OCI-LY1 (cell line): ENCODE data around the gene TRAPPC2L.

ENCODE experiments used
- H2AFZ ChIP-seq: fragments of 200-600 bp; sonication (generic), shearing (Covaris generic); 2 replicates; pipeline ENCODE4 v1.6.0; 2014; ENCODE audit warnings: antibody characterized with exemption, mild to moderate bottlenecking, low read length
- H3F3A ChIP-seq: fragments of 200-600 bp; sonication (generic), shearing (Covaris generic); 2 replicates; pipeline ENCODE4 v1.6.0; 2014; ENCODE audit warnings: mild to moderate bottlenecking, antibody characterized with exemption, low read length, moderate library complexity; ENCODE audit not compliant: insufficient read depth
- H3K27ac ChIP-seq: fragments of 200-600 bp; sonication (generic); 2 replicates; pipeline ENCODE4 v1.5.1; 2014; ENCODE audit warnings: low read length, mixed run types, mild to moderate bottlenecking, low read depth; ENCODE audit not compliant: poor library complexity, severe bottlenecking
- H3K27me3 ChIP-seq: fragments of 200-600 bp; sonication (generic); 2 replicates; pipeline ENCODE4 v1.6.0; 2014; ENCODE audit warnings: antibody characterized with exemption, mild to moderate bottlenecking, low read length, moderate library complexity; ENCODE audit not compliant: insufficient read depth
- H3K36me3 ChIP-seq: fragments of 200-600 bp; sonication (generic); 2 replicates; pipeline ENCODE4 v1.6.1; 2014; ENCODE audit warnings: mild to moderate bottlenecking, antibody characterized with exemption, low read length, moderate library complexity, mixed read lengths; ENCODE audit not compliant: insufficient read depth
- H3K4me1 ChIP-seq: fragments of 200-600 bp; sonication (generic); 2 replicates; pipeline ENCODE4 v1.5.1; 2014; ENCODE audit warnings: mild to moderate bottlenecking, low read length, moderate library complexity; ENCODE audit not compliant: insufficient read depth, severe bottlenecking
- H3K4me2 ChIP-seq: fragments of 200-600 bp; sonication (generic), shearing (Covaris generic); 2 replicates; pipeline ENCODE4 v1.6.1; 2014; ENCODE audit warnings: low read length
- H3K4me3 ChIP-seq: fragments of 200-600 bp; sonication (generic); 2 replicates; pipeline ENCODE4 v1.5.1; 2014; ENCODE audit warnings: low read length, low read depth, mild to moderate bottlenecking, mixed read lengths; ENCODE audit not compliant: poor library complexity, severe bottlenecking
- H3K79me2 ChIP-seq: fragments of 200-600 bp; shearing (Covaris generic); 2 replicates; pipeline ENCODE4 v1.6.1; 2016; ENCODE audit warnings: mixed run types, low read length, mixed read lengths; ENCODE audit not compliant: insufficient read depth
- H3K9ac ChIP-seq: fragments of 200-600 bp; sonication (generic), shearing (Covaris generic); 2 replicates; pipeline ENCODE4 v1.6.1; 2014; ENCODE audit warnings: mild to moderate bottlenecking, low read length, mixed read lengths
- H3K9me2 ChIP-seq: fragments of 200-600 bp; sonication (generic), shearing (Covaris generic); 2 replicates; pipeline ENCODE4 v1.6.1; 2014; ENCODE audit warnings: low read depth, mild to moderate bottlenecking, low read length, mixed read lengths
- H3K9me3 ChIP-seq: fragments of 200-600 bp; shearing (Covaris generic); 2 replicates; pipeline ENCODE4 v1.6.1; 2014; ENCODE audit warnings: low read length, mixed read lengths
- H4K20me1 ChIP-seq: fragments of 200-600 bp; sonication (generic), shearing (Covaris generic); 2 replicates; pipeline ENCODE4 v1.6.0; 2016; ENCODE audit warnings: mild to moderate bottlenecking, low read length; ENCODE audit not compliant: insufficient read depth
- EZH2 ChIP-seq: fragments of 200-600 bp; sonication (generic), shearing (Covaris generic); IDR thresholded peaks from 2 replicates; pipeline ENCODE4 v1.8.0; 2017; ENCODE audit warnings: borderline replicate concordance, mixed run types, mild to moderate bottlenecking, antibody characterized with exemption, low read length, moderate library complexity, mixed read lengths
- TF ChIP-seq, protein P1 (sequence below): fragments of 200-600 bp; sonication (generic), shearing (Covaris generic); IDR thresholded peaks from 2 replicates; pipeline ENCODE4 v1.5.1; 2017; ENCODE audit warnings: mild to moderate bottlenecking, antibody characterized with exemption, low read length, moderate library complexity, mixed read lengths

The TRAPPC2L gene

GRCh38 chr16:88810912-88811768, 45.8 kb upstream of the TRAPPC2L start:
- Histone ChIP-seq H3K4me1 (peaks cover 21% of the 10 kb centered on the region), H3K9me3 (0 out of 2 replicates have a peak, but pooled peaks cover 6% of the 10 kb centered on the region), H3K9me2 (no peaks in the 10 kb centered on the region), H3K27ac (peak overlapping the region; percentile 78), H2AFZ (no peak overlapping the region), H4K20me1 (no peaks in the 10 kb centered on the region), H3K9ac (peak overlapping the region; percentile 89), H3K27me3 (no peaks in the 10 kb centered on the region; the same call in 1 of the 2 replicates), H3F3A (peaks cover 4% of the 10 kb centered on the region; the same call in 1 of the 2 replicates), H3K36me3 (peaks cover 41% of the 10 kb centered on the region), H3K79me2 (no peaks in the 10 kb centered on the region), H3K4me2 (peak overlapping the region; percentile 91), H3K4me3 (peak overlapping the region; percentile 80)
- TF ChIP-seq EZH2 = no peak
- TF ChIP-seq, protein P1, sequence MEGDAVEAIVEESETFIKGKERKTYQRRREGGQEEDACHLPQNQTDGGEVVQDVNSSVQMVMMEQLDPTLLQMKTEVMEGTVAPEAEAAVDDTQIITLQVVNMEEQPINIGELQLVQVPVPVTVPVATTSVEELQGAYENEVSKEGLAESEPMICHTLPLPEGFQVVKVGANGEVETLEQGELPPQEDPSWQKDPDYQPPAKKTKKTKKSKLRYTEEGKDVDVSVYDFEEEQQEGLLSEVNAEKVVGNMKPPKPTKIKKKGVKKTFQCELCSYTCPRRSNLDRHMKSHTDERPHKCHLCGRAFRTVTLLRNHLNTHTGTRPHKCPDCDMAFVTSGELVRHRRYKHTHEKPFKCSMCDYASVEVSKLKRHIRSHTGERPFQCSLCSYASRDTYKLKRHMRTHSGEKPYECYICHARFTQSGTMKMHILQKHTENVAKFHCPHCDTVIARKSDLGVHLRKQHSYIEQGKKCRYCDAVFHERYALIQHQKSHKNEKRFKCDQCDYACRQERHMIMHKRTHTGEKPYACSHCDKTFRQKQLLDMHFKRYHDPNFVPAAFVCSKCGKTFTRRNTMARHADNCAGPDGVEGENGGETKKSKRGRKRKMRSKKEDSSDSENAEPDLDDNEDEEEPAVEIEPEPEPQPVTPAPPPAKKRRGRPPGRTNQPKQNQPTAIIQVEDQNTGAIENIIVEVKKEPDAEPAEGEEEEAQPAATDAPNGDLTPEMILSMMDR = no peak

GRCh38 chr16:88811769-88812512, 45.0 kb upstream of the TRAPPC2L start, which contains the start of gene APRT:
Gene APRT, minus strand, starts transcription at chr16:88811928. Its CDS starts 29 bp downstream, at chr16:88811899.
- H3K36me3 ChIP-seq = peaks cover 33% of the 10 kb centered on the region
- TF ChIP-seq EZH2 = no peak
- TF ChIP-seq, protein P1 = no peak
- no peaks in the 10 kb centered on the region for H3K9me2 ChIP-seq
- peaks cover 5% of the 10 kb centered on the region; the same call in 1 of the 2 replicates for H3K27me3 ChIP-seq
- peaks cover 4% of the 10 kb centered on the region; the same call in 1 of the 2 replicates for H3F3A ChIP-seq
- no peak within 1 kb of the TSS for H2AFZ ChIP-seq
- 0 out of 2 replicates have a peak, but pooled peaks cover 6% of the 10 kb centered on the region for H3K9me3 ChIP-seq
- no peaks in the 10 kb centered on the region for H3K79me2 ChIP-seq
- H3K4me1 ChIP-seq = peaks cover 21% of the 10 kb centered on the region
- peak within 1 kb of the TSS; percentile 78 for H3K27ac ChIP-seq
- peak within 1 kb of the TSS; percentile 80 for H3K4me3 ChIP-seq
- no peaks in the 10 kb centered on the region for H4K20me1 ChIP-seq
- H3K9ac ChIP-seq = peak within 1 kb of the TSS; percentile 89
- peak within 1 kb of the TSS; percentile 91 for H3K4me2 ChIP-seq

GRCh38 chr16:88812513-88813268, 44.2 kb upstream of the TRAPPC2L start:
- TF ChIP-seq EZH2 = no peak
- TF ChIP-seq, protein P1 = no peak
- peaks cover 26% of the 10 kb centered on the region for H3K36me3 ChIP-seq
- H3F3A ChIP-seq = peaks cover 4% of the 10 kb centered on the region; the same call in 1 of the 2 replicates
- H3K9me2 ChIP-seq = no peaks in the 10 kb centered on the region
- peaks cover 7% of the 10 kb centered on the region; the same call in 1 of the 2 replicates for H3K27me3 ChIP-seq
- no peak overlapping the region for H3K27ac ChIP-seq
- H4K20me1 ChIP-seq = no peaks in the 10 kb centered on the region
- 0 out of 2 replicates have a peak, but pooled peaks cover 6% of the 10 kb centered on the region for H3K9me3 ChIP-seq
- H3K79me2 ChIP-seq = no peaks in the 10 kb centered on the region
- no peak overlapping the region for H3K9ac ChIP-seq
- peak overlapping the region; percentile 91; the same call in 1 of the 2 replicates for H3K4me2 ChIP-seq
- no peak overlapping the region for H2AFZ ChIP-seq
- H3K4me1 ChIP-seq = peaks cover 21% of the 10 kb centered on the region
- peak overlapping the region; percentile 80 for H3K4me3 ChIP-seq
